Measurements from ENCODE around the gene CYP19A1. TPM values are rescaled to one million over a fixed set of nuclear protein-coding genes. Genes with fewer than 3 reads are reported as not detected.

CYP19A1 gene
- total RNA-seq, 1 donor from 2014 or later, result not detected

DNA sequence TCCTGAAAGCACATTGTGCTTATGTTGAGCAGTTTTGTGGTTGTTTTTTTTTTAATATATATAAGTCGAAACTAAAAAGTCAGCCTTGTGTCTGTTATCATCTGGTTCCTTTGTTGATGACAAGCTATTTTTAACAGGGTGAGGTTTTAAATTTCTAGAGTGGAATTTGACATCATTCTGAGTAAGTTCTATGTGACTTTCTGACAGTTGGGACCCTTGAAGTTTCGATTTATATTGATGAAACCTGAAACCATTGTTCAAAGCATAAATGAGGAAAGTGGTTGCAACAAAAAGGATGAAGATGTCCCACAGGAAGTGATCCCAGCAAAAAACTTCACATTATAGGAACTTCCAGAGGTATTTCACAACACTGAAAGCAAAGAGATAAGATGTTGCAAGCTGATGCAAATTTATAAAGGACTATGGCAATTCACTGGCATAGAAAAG, 94.0 kb downstream of the CYP19A1 start:
- Mint-ChIP-seq H3K36me3 (ENCODE audit: unreplicated experiment) (no peaks in the 10 kb centered on the region), H3K27me3 (ENCODE audit: unreplicated experiment) (no peaks in the 10 kb centered on the region), H3K27ac (ENCODE audit: unreplicated experiment) (no peak overlapping the region), H3K4me1 (ENCODE audit: low read depth, unreplicated experiment) (peaks cover 5% of the 10 kb centered on the region), H3K9me3 (ENCODE audit: unreplicated experiment) (peaks cover 1% of the 10 kb centered on the region), H3K4me3 (ENCODE audit: unreplicated experiment) (no peak overlapping the region)
- no peak for DNase-seq
- TF ChIP-seq, protein P1, sequence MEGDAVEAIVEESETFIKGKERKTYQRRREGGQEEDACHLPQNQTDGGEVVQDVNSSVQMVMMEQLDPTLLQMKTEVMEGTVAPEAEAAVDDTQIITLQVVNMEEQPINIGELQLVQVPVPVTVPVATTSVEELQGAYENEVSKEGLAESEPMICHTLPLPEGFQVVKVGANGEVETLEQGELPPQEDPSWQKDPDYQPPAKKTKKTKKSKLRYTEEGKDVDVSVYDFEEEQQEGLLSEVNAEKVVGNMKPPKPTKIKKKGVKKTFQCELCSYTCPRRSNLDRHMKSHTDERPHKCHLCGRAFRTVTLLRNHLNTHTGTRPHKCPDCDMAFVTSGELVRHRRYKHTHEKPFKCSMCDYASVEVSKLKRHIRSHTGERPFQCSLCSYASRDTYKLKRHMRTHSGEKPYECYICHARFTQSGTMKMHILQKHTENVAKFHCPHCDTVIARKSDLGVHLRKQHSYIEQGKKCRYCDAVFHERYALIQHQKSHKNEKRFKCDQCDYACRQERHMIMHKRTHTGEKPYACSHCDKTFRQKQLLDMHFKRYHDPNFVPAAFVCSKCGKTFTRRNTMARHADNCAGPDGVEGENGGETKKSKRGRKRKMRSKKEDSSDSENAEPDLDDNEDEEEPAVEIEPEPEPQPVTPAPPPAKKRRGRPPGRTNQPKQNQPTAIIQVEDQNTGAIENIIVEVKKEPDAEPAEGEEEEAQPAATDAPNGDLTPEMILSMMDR (IDR thresholded peaks at IDR 0.05; ENCODE audit: partially characterized antibody, unreplicated experiment), result no peak

- no peak for DNase-seq
- Mint-ChIP-seq H3K4me3 (ENCODE audit: unreplicated experiment) (no peak overlapping the region), H3K27ac (ENCODE audit: unreplicated experiment) (no peak overlapping the region), H3K9me3 (ENCODE audit: unreplicated experiment) (peaks cover 1% of the 10 kb centered on the region), H3K4me1 (ENCODE audit: low read depth, unreplicated experiment) (peaks cover 10% of the 10 kb centered on the region), H3K36me3 (ENCODE audit: unreplicated experiment) (no peaks in the 10 kb centered on the region), H3K27me3 (ENCODE audit: unreplicated experiment) (no peaks in the 10 kb centered on the region)
- TF ChIP-seq, protein P1 (IDR thresholded peaks at IDR 0.05; ENCODE audit: partially characterized antibody, unreplicated experiment), result no peak
Observed at GRCh38 chr15:51243774-51244173, 94.6 kb downstream of the CYP19A1 start.

DNA sequence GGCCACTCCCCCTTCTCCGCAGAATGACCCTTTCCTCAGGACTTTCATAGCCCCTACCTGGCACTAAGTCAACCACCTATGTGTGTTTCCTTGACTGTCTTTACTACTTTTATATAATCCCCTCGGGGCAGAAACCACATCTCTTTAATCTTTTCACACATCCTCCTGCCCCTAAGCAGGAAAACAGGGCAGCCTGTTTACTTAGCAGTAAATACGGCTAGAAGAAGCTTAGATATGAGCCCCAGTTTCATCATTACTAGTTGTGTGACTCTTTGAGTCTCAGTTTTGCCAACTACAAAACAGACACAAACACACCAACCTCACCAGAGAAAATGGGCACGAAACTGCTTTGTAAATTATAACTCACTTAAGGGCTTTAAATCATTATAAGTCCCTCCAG, 98.3 kb downstream of the CYP19A1 start:
- Mint-ChIP-seq H3K36me3 (ENCODE audit: unreplicated experiment) (no peaks in the 10 kb centered on the region), H3K4me1 (ENCODE audit: low read depth, unreplicated experiment) (peaks cover 19% of the 10 kb centered on the region), H3K9me3 (ENCODE audit: unreplicated experiment) (no peaks in the 10 kb centered on the region), H3K27me3 (ENCODE audit: unreplicated experiment) (no peaks in the 10 kb centered on the region), H3K4me3 (ENCODE audit: unreplicated experiment) (no peak overlapping the region), H3K27ac (ENCODE audit: unreplicated experiment) (no peak overlapping the region)
- TF ChIP-seq, protein P1 (IDR thresholded peaks at IDR 0.05; ENCODE audit: partially characterized antibody, unreplicated experiment), result no peak
- no peak for DNase-seq

DNA sequence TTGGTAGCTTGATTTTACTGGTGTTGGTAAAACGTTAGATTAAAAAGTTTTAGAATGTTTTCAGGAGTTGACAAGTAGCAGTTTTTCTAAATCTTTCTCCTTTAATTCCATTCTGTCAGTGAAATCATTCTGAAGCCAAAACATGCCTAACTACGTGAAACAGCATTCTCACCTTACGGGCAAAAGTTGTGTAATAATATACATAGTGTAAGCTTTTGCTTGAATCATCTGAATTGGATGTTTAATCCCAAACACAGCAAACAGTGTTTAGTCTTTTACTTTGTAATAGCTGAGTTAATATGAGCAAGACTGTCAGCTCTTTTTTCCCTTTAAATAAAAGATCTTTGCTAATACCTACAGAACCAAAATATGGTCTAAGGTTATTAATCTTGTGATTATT, 100.6 kb downstream of the CYP19A1 start:
- Mint-ChIP-seq H3K36me3 (ENCODE audit: unreplicated experiment) (no peaks in the 10 kb centered on the region), H3K4me3 (ENCODE audit: unreplicated experiment) (no peak overlapping the region), H3K9me3 (ENCODE audit: unreplicated experiment) (no peaks in the 10 kb centered on the region), H3K4me1 (ENCODE audit: low read depth, unreplicated experiment) (peaks cover 30% of the 10 kb centered on the region), H3K27me3 (ENCODE audit: unreplicated experiment) (no peaks in the 10 kb centered on the region), H3K27ac (ENCODE audit: unreplicated experiment) (no peak overlapping the region)
- no peak for DNase-seq
- TF ChIP-seq, protein P1 (IDR thresholded peaks at IDR 0.05; ENCODE audit: partially characterized antibody, unreplicated experiment), result no peak

DNA sequence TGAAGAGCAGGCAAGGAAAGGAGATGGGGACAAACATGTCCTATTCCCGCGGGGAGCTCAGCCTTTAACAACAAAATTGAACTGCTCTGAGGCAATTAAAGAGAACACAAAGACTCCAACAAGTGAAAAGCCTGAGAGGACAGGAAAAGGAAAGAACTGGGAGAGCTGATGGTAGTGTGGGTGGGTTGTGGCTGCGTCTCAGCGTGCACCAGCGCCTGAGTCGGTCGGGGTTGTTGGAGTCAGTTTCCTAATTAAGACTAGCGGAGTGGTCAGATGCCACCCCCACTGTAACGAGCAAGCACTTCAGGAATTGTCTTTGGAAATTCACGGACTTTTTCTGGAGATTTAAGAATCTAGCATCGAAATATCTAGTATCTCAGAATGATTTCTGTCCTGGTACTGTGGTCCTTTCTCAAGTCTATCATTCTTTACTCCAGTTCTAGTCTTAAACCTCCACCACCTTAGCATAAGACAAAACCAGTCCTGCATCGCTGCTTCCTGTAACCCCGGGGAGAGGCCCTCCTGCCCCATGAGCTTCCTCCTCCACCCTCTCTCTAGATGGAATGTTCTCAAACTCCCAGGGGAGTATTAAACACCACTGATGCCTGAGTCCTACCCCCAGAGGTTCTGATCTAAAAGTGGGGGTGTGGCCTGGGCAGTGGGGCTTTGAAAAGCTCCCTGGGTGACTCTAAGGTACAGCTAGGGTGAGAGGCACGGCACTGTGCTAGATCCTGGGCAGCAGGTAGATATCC, 104.0 kb downstream of the CYP19A1 start:
- no peak overlapping the region for H3K4me3 Mint-ChIP-seq (ENCODE audit: unreplicated experiment)
- TF ChIP-seq, protein P1 (IDR thresholded peaks at IDR 0.05; ENCODE audit: partially characterized antibody, unreplicated experiment), result no peak
- no peak overlapping the region for H3K27ac Mint-ChIP-seq (ENCODE audit: unreplicated experiment)
- no peaks in the 10 kb centered on the region for H3K27me3 Mint-ChIP-seq (ENCODE audit: unreplicated experiment)
- DNase-seq, result no peak
- H3K36me3 Mint-ChIP-seq (ENCODE audit: unreplicated experiment), result no peaks in the 10 kb centered on the region
- no peaks in the 10 kb centered on the region for H3K9me3 Mint-ChIP-seq (ENCODE audit: unreplicated experiment)
- peaks cover 25% of the 10 kb centered on the region for H3K4me1 Mint-ChIP-seq (ENCODE audit: low read depth, unreplicated experiment)
